Measurements from ENCODE around the gene NMT1.

- TF ChIP-seq CTCF (conservative IDR thresholded peaks at IDR 0.05) (no peak), ZFX (IDR thresholded peaks at IDR 0.05) (peak; percentile 74)
These were observed 86.6 kb downstream of the NMT1 start for GRCh38 chr17:45147581-45148182.

Data from C4-2B (cell line).